GM12878 (cell line): ENCODE measurements around the gene PSMB9. TPM values are rescaled to one million over a fixed set of nuclear protein-coding genes. Genes with fewer than 3 reads are reported as not detected.

Source experiments
- ATAC-seq: fragments of 200-7000 bp; cut with Tn5 transposase; 3 replicates; pipeline ENCODE4 v1.9.1; 2020; ENCODE audit warnings: mild to moderate bottlenecking, moderate library complexity
- BruUV-seq: library from RNA; stranded (reverse); fragments of 400-500 nt; replicated peaks from 2 replicates; lab custom pipeline; 2021; lab: Mats Ljungman, UMichigan
- CTCF ChIA-PET: fragments of 300-600 bp; sonication (Branson Sonifier 250); formaldehyde crosslinking; extraction: SDS; loops from one replicate; lab custom pipeline; 2021; ENCODE audit warnings: inconsistent platforms; lab: Yijun Ruan, JAX
- POLR2A ChIA-PET: fragments of 350-600 bp; formaldehyde crosslinking; extraction: SDS; loops from one replicate; lab custom pipeline; 2021; ENCODE audit warnings: inconsistent platforms; lab: Charles Lee
- RAD21 ChIA-PET: fragments of 300-600 bp; sonication (Branson Sonifier 250); formaldehyde crosslinking; loops from one replicate; lab custom pipeline; 2023; ENCODE audit warnings: antibody characterized with exemption; ENCODE audit not compliant: unreplicated experiment; lab: Charles Lee
- SMC1A ChIA-PET: fragments of 300-600 bp; sonication (Branson Sonifier 250); formaldehyde crosslinking; loops from one replicate; lab custom pipeline; 2023; ENCODE audit not compliant: unreplicated experiment, uncharacterized antibody; lab: Charles Lee
- DNase-seq: peaks from one replicate; pipeline ENCODE4 v3.0.0-alpha.2; 2011; ENCODE audit warnings: low read depth, low spot score
- FAIRE-seq: peaks from 3 replicates; lab custom pipeline; 2011; peaks lifted over from hg19 to GRCh38; lab: Jason Lieb, UNC
- H2AFZ ChIP-seq: 2 replicates; pipeline ENCODE4 v1.6.0; 2011; ENCODE audit warnings: low read depth, low read length, control low read depth; ENCODE audit not compliant: control insufficient read depth
- H3K27ac ChIP-seq: 2 replicates; pipeline ENCODE4 v1.5.1; 2011; ENCODE audit warnings: control low read depth; ENCODE audit not compliant: control insufficient read depth, insufficient read depth
- H3K27me3 ChIP-seq, 2 experiments: replicated peaks in 1 of 2; 2 replicates each; pipeline versions ENCODE4 v1.6.0 to v1.6.1; 2011; ENCODE audit warnings: low read length in 1 of 2; ENCODE audit not compliant: control insufficient read depth in 2 of 2, insufficient read depth in 2 of 2
- H3K36me3 ChIP-seq, 2 experiments: 2 replicates each; pipeline ENCODE4 v1.5.1; 2011; ENCODE audit warnings: low read length in 1 of 2; ENCODE audit not compliant: control insufficient read depth in 2 of 2, insufficient read depth in 2 of 2
- H3K4me1 ChIP-seq: 2 replicates; pipeline ENCODE4 v1.6.1; 2011; ENCODE audit warnings: mild to moderate bottlenecking, low read length, moderate library complexity, mixed read lengths; ENCODE audit not compliant: control insufficient read depth, insufficient read depth
- H3K4me2 ChIP-seq: 2 replicates; pipeline ENCODE4 v1.6.0; 2011; ENCODE audit warnings: control low read depth; ENCODE audit not compliant: control insufficient read depth, insufficient read depth
- H3K4me3 ChIP-seq: fragments of 200-600 bp; sonication (generic); 2 replicates; pipeline ENCODE4 v1.5.1; 2016
- H3K79me2 ChIP-seq: 2 replicates; pipeline ENCODE4 v1.6.0; 2011; ENCODE audit warnings: low read length; ENCODE audit not compliant: control insufficient read depth, insufficient read depth
- H3K9ac ChIP-seq: 2 replicates; pipeline ENCODE4 v1.8.0; 2011; ENCODE audit warnings: low read length, control low read depth, mixed read lengths; ENCODE audit not compliant: control insufficient read depth, insufficient read depth
- H3K9me3 ChIP-seq: replicated peaks from 3 replicates; pipeline ENCODE4 v1.5.1; 2011; ENCODE audit warnings: mild to moderate bottlenecking, low read length; ENCODE audit not compliant: control insufficient read depth, insufficient read depth
- H4K20me1 ChIP-seq: 2 replicates; pipeline ENCODE4 v1.6.0; 2011; ENCODE audit not compliant: control insufficient read depth, insufficient read depth
- ASH2L ChIP-seq: fragments of 300-600, 200-600 bp; sonication (generic); IDR thresholded peaks from 2 replicates; pipeline ENCODE4 v1.6.1; 2017; ENCODE audit warnings: low read depth, mild to moderate bottlenecking, borderline replicate concordance
- CTCF ChIP-seq, 3 experiments: IDR thresholded peaks in 2 of 3; conservative IDR thresholded peaks in 1 of 3; 2 replicates each; pipeline ENCODE4 v1.5.1; 2011; ENCODE audit warnings: low read depth in 3 of 3, low read length in 3 of 3, mild to moderate bottlenecking in 3 of 3, control low read depth in 2 of 3, moderate library complexity in 2 of 3, inconsistent platforms in 1 of 3, mixed read lengths in 1 of 3; ENCODE audit not compliant: control insufficient read depth in 2 of 3, insufficient read depth in 1 of 3; ENCODE audit errors: extremely low read depth in 1 of 3
- KDM1A ChIP-seq: fragments of 200-600 bp; sonication (generic); IDR thresholded peaks from 2 replicates; pipeline ENCODE4 v1.6.1; 2016; ENCODE audit warnings: borderline replicate concordance
- PBX3 ChIP-seq: IDR thresholded peaks from 2 replicates; pipeline ENCODE4 v1.6.1; 2011; ENCODE audit warnings: mild to moderate bottlenecking, low read depth, low read length, moderate library complexity; ENCODE audit not compliant: insufficient replicate concordance
- PKNOX1 ChIP-seq: fragments of 450-650 bp; IDR thresholded peaks from 2 replicates; pipeline ENCODE4 v1.6.1; 2016; ENCODE audit warnings: mild to moderate bottlenecking
- WGBS: methylation state at CpG from one replicate; pipeline ENCODE4 v1.1.6; 2016; ENCODE audit warnings: low lambda C conversion rate; ENCODE audit not compliant: insufficient replicate concordance, insufficient coverage; ENCODE audit errors: missing lambda C conversion rate; 5-methylcytosine and 5-hydroxymethylcytosine counted together
- in situ Hi-C: fragments of 300-500 bp; cut with MboI; formaldehyde crosslinking; loops from 9 replicates; pipeline ENCODE4 v1.14.3; 2018; ENCODE audit warnings: mixed read lengths
- intact Hi-C: fragments of 100-400 bp; cut with micrococcal nuclease; formaldehyde crosslinking; loops from one replicate; pipeline ENCODE4 v1.14.2; 2022; ENCODE audit not compliant: unreplicated experiment
- polyA plus RNA-seq, 11 experiments: library from polyadenylated mRNA; depleted of rRNA in 4 of 11; unstranded in 6 of 11; stranded (reverse) in 5 of 11; fragments of >200 nt; fragmentation: Nextera tagmentation in 4 of 11; fragmentation: Illumina TruSeq in 1 of 11; extraction: Ambion mirVana in 4 of 11; extraction: Trizol in 1 of 11; gene quantifications; 1 replicate in 1 of 11; 2 replicates in 10 of 11; pipeline versions ENCODE4 v1.2.1 to v1.2.3, GENCODE V29; 2011 to 2016; ENCODE audit warnings: inconsistent platforms in 2 of 11, missing spikeins in 2 of 11, low read depth in 1 of 11
- total RNA-seq, 4 experiments: library from RNA; depleted of rRNA in 3 of 4; stranded (reverse); fragments of >200 nt in 3 of 4; fragmentation: Illumina TruSeq in 1 of 4; extraction: Trizol in 1 of 4; gene quantifications; 2 replicates each; pipeline versions ENCODE4 v1.2.1 to v1.2.3, GENCODE V29; 2013 to 2021

Gene PSMB9
- total and polyA plus RNA-seq, 10 of the 15 experiments (the other 5 are each of a cell fraction or from before 2014, with no cell fraction given), result 167 to 517 (median 275) TPM

- intact Hi-C loops (no loop called here), in situ Hi-C loops (no loop called here)
- ChIA-PET POLR2A (interaction anchor here (0.6 to 8.1 kb wide), 2 partner anchors 19 to 52 kb away, joined by 3 to 357 read pairs; partner anchors contain the start of genes PSMB8 and TAP2), CTCF (interaction anchor here (1.0 to 8.0 kb wide), 5 partner anchors 7 to 124 kb away, joined by 3 to 299 read pairs (median 5); partner anchors contain the start of genes PSMB8 and TAP2), SMC1A (interaction anchor here (1.1 kb wide), 1 partner anchor 21 kb away, joined by 4 read pairs; no protein-coding TSS in a partner anchor), RAD21 (interaction anchor here (1.0 kb wide), 1 partner anchor 22 kb away, joined by 4 read pairs; the partner anchor contains the start of gene TAP2)
- WGBS, result 42% methylated on average over 1 of the region's 1 CpG
- H3K9ac ChIP-seq, result no peak overlapping the region
- H3K27me3 ChIP-seq, result no peaks in the 10 kb centered on the region
- H3K36me3 ChIP-seq, result peaks cover 4 to 12% of the 10 kb centered on the region in 2 experiments
- no peak overlapping the region for H3K4me2 ChIP-seq
- FAIRE-seq (peak; percentile 47), DNase-seq (no peak), ATAC-seq (no peak; the same call in 2 of the 3 replicates)
- no peaks in the 10 kb centered on the region for H3K9me3 ChIP-seq
- peaks cover 28% of the 10 kb centered on the region for H3K4me1 ChIP-seq
- no TSS peak for BruUV-seq
- H2AFZ ChIP-seq, result no peak overlapping the region
- H4K20me1 ChIP-seq, result no peaks in the 10 kb centered on the region
- peak; percentile 85 for TF ChIP-seq PKNOX1
- TF ChIP-seq CTCF (IDR thresholded peaks at IDR 0.05 in 2 of 3, conservative IDR thresholded peaks at IDR 0.05 in 1 of 3; ENCODE audit: control insufficient read depth in 2 of 3, extremely low read depth in 1 of 3, insufficient read depth in 1 of 3, low read depth in 3 of 3, low read length in 3 of 3), result no peak
- TF ChIP-seq KDM1A, result no peak
- no peak for TF ChIP-seq ASH2L
- TF ChIP-seq PBX3, result peak; percentile 30
- H3K27ac ChIP-seq, result peak overlapping the region; percentile 13; the same call in 1 of the 2 replicates
- H3K79me2 ChIP-seq, result peaks cover 18% of the 10 kb centered on the region
- no peak overlapping the region for H3K4me3 ChIP-seq
Measured at GRCh38 chr6:32860674-32861073, 6.7 kb downstream of the PSMB9 start.
